Cerebellar cortex (tissue), 1 donor: ENCODE data around the gene HDGFL1.

Experiments used
- DNase-seq: peaks from one replicate; pipeline ENCODE4 v3.0.0-alpha.2; 2015; ENCODE audit warnings: low spot score

Gene HDGFL1

DNA sequence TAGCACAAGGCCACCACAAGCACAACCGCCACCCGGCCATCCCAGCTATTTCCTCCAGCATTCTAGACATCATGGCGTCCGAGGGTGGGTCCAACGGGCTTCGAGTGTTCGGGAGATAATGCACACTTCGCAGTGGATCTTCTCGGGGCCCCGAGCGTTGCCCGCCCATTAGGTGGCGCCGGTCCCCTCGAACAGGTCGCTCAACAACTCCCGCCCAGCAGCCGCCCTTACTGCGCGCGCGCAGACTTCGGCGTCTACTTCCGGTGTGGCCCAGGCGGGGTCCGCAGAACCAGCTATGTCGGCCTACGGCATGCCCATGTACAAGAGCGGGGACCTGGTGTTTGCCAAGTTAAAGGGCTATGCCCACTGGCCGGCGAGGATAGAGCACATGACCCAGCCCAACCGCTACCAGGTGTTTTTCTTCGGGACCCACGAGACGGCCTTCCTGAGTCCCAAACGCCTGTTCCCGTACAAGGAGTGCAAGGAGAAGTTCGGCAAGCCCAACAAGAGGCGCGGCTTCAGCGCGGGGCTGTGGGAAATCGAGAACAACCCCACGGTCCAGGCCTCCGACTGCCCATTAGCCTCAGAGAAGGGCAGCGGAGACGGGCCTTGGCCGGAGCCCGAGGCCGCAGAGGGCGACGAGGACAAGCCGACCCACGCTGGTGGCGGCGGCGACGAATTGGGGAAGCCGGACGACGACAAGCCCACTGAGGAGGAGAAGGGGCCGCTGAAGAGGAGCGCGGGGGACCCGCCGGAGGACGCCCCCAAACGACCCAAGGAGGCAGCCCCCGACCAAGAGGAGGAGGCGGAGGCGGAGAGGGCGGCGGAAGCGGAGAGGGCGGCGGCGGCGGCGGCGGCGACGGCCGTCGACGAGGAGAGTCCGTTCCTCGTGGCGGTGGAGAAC lies at the start of gene HDGFL1:
TSS of gene HDGFL1 (plus strand) at position 286 of the 904 bp plus-strand sequence. CDS start at position 296, 10 bp downstream.
- no peak for DNase-seq

DNA sequence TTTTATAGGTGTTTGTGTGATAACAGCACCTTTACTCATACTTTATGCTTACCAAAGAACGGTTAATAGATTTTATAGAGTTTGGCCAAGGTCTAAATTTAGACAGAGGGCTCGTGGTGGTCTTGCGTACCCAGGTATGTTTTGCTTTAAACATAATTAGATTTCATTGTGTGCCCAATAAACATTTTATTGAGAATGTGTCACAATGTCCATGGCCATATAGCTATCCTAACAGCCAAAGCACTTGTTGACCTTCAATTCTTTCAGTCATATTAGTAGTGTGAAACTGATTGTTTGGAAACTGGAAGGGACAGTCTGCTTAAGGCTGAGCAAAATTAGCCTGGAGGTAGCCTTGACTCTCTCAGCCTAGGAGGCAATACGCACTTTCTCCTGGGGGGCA lies 48.3 kb upstream of the HDGFL1 start:
- no peak for DNase-seq

DNA sequence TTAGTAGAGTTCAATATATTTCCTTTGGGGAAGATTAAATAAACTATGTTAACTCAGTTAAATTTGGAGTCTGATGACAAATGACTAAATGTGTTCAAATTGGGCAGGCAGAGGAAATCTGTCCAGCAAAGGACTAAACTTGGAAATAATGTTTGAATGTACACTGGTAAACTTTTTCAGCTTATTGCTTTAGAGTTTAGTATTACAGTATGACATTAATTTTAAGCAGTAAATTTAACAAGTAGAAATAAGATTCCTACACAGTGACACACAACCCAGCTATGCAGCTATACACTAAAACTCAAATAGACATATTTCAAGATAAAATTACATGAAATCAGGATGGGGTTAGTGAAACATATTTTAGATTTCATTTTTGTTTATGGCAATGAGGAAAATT lies 42.6 kb upstream of the HDGFL1 start:
- no peak for DNase-seq

DNA sequence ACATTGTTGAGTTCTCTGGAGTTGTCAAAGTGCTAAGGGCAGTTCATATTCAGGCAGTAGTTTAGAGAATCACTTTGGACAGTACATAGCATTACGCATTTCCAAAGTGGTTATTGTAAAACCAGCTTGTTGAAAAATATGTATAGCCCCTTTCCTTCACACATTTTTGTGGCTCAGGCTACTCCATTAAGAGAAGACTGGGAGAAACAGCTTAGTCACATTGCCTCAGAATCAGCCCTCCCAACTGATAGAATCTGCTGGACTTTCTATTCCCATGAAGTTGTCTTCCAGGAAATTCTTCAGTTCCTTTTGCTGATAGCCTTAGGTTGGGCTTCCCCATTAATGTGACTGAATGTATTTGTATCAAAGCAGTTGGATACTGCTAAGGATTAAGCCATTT lies 39.5 kb upstream of the HDGFL1 start:
- no peak for DNase-seq

DNA sequence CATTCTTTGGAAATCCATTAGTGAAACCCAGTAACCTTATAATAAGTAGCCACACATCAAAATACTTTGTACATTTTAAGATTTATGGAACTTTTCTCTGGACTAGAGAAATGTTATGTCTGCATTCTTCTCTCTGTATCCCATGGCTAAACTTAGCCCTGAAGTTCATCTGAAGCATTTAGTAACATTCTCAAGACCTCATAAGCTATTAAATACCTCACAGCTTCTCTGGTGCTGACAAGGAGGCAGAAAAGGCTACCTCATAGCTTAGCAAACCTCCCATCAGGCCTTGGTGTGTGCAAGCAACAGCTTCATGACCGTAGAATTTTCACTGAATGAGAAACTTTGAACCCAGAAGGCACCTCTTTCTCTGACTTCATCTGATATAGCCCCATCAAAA lies 38.9 kb upstream of the HDGFL1 start:
- DNase-seq, result no peak

DNA sequence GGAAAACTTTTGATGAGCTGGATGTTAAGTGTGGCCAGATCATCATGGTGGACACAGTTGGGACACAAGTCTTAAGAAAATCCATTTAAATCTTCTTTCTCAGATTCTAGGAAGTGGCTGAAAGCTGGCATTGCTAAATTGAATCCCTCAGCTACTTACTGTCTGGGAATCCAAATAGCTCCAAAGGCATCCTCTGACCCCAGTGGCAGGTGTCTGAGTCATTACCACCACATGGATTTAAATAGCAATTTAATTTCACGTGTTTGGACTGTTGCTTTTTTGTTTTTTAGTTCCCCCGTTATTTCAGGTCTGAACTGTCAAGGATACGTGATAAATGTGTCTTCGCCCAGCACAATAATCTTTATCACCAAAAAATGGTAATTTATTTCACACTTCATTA lies 33.2 kb upstream of the HDGFL1 start:
- DNase-seq, result no peak

DNA sequence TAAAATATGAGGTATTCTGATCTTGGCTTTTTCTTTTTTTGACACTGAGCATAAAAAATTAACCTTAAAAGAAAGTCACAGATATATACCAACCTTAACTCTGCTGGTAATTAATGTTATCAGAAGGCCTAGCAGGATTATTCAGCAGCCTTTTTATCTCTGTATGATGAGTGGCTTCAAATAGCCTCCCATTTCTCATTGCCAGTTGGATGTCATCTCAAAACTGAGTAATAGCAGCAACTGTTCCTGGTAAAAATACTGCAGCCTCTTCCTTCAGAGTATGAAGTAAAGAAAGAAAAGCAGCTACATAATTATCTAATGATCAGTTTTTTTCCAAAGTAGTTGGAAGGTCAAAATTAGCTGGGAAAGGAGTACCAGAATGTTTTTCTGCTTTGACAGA lies 24.9 kb upstream of the HDGFL1 start:
- no peak for DNase-seq

DNA sequence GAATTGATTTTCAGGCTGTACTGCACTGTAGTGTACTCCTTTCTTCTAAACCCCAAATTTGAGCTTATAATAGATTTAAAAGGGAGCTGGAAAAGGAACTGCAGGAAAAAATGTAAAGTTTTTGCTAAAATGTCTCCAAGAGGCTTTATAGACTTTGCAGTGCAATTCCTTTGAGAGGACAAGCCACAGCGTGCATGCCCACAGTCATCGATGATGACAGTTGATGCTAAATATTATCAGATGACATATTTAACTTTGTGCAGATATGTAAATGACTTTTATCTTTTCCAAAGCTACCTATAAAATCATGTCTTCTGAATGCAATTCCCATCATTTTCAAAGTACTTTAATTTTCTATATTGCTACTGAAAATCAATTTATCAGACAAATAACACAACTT lies 24.3 kb upstream of the HDGFL1 start:
- DNase-seq, result no peak

DNA sequence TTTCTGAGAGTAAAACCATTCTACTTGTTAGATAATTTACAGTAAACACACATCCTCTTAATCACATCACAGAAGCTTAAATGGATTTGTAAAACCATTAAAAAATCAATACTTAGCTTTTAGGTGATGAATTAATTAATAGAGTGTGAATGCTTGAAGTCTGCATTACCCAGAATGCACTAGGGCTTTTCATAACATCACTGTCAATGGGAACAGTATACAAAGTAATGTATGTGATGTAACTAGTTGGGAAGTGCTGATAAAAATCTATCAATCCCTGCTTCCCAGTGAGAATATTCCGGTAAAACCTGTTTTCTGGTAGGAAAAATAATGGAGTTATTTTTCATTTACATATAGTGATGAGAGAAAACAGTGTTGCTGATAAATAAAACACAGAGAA lies 23.1 kb upstream of the HDGFL1 start:
- DNase-seq, result no peak

DNA sequence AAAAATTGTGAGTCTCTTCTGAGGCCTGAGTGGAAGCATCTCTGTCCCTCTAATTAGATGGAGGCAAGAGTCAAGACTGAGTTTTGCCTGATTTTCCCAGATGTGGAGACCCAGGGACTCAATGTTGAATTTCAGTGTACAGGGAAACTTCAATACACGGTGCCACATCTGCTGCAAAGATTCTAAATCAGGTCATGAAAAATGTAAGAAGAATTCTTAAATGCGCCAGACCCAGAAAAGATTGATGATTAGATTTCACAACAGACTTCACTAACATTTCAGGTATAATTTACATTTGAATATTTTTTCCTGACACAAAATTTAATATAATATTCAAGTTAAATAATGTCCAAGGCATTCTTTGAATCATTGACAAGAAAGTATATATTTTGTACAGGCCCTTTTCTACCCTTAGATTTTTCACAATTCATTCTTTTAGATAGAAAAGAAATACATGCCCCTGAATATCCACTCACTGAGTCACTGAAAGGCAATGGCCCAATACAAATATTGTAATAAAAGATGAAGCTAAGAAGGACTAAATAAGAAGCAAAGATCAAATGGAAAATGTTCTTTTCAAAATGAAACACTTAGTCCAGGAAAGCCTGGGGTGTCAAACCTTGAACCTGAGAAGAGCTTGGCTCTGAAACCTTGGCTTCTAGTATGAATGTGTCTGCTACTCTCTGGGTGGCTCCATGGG lies 18.2 kb upstream of the HDGFL1 start:
- no peak for DNase-seq

DNA sequence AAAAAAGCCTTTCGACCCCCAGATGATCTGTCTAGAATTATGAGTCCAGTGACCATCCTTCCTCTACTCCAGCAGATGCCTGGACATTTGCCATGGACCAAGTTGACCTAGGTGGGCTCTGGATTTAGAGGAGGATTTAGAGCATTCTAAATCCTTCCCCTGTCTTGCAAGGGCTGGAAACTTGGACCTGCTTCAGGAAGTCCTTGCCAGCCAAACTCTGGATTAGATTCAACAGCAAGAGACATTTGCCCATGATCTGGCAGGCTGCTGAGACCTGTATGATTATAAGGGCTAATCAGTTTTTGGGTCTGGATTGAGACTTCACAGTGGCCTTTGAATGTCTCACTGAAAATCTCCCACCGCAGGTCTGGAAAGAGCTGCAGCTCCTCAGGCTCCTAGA lies 13.1 kb upstream of the HDGFL1 start:
- no peak for DNase-seq

DNA sequence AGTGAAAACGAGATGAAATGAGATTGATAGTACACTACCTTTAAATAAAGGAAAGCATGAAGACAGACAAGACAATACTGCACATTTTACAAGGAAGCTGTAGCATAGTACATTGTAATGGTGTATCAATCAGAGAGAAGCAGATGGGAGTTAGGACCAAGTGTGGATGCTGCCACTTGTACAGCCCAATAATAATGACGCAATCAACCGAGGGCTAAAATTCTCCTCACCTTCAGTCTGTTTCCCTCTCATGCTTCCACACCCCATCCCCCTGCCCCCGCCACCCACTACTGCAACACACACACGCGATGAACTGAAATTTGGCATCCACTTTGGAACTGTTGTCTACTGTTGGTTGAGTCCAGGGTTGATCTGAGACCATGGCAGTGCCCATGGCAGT lies 12.4 kb upstream of the HDGFL1 start:
- DNase-seq, result no peak

DNA sequence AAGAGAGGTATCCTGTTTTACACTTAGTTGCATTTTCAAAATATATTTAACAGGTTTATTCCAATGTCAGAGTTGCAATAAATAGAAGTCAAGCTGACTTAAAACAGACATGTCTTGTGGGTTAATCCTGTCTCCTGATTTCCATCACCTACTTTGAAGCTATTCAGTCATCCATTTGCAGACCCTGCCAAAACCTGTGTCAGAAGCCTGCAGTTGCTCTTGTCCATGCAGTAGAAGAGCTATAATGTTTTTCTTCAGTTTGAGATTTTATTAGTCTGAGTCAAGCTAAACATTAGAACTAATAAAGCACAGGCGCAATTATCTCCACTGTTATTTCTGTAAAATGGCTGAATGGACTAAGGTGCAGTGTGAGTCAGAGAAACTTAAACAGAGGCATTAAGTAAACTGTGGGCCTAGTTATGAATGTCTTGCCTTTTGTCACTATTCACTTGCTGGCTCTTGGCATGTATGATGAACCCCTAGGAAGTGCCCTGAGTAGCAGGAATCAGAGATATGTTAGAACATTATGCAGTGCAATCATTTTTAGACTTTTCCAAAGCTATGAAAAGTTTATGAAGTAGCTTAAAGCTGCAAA lies 11.0 kb upstream of the HDGFL1 start:
- no peak for DNase-seq

DNA sequence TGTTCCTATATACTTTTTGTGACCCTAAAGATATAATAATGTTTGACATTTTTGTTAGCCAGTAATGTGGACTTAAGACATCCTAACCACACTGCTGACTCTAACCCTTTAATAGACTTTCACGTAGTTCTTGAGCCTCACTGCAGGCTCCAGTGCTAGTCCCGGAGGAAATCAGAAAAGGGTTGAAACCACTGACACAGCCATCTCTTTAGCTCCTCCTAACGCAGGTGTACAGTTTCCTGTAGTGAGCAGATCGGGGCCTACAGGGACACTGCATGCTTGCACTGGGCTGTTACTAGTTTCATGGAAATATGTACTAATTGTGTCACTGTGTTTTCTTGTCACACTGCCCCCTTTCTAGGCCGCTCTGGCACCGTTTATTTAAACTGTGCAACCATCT lies 512 bp upstream of the HDGFL1 start:
- DNase-seq, result no peak

DNA sequence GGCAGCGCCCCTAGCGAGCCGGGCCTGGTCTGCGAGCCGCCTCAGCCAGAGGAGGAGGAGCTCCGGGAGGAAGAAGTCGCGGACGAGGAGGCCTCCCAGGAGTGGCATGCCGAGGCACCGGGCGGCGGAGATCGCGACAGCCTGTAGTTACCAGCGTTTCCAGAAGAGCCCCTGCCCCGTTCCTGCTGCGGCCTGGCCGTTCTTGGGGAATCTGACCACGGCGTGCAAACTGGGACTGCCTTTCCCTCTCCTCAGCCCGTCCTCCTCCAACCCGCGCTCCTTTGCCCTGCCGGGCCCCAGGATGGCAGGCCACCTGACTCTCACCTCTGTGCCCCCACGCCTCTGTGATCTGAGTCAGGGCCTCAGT lies 802 bp downstream of the HDGFL1 start:
- DNase-seq, result no peak

DNA sequence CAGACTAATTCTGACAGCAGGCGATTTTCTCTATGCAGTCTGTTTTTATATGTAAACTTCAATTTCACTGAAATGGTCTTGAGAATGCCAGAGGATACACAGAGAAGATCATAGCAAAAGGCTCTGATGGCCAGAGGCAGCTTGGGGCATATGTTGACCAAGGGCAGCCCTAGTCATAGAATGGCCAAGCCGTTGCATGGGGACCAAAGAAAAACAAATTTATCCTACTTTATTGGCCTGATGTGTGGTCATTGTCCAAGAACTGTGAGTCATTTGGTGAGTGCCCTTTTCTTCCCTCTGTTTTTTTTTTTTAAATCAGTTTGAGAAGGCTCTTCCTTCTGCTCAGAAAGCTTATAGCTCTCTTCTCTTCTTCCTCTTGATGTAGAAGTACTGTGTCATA lies 5.8 kb downstream of the HDGFL1 start:
- DNase-seq, result no peak

DNA sequence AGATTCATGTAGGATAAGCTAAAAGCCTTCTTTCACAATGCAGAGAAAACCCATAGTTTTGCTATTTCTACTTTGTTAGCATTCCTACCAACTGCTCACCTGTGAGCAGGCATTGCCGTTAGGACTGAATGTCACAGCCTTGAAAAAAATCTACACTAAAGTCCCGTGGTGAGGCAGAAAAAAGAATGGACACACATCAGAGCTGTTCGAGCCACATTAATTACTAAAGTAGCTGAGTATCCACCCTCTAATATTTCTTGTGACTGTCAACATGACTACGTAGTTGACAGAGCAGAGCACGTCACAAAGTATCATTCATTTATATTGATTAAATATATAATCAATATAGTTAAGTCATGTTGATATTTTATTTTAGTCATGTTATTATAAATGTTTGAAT lies 10.1 kb downstream of the HDGFL1 start:
- DNase-seq, result no peak

DNA sequence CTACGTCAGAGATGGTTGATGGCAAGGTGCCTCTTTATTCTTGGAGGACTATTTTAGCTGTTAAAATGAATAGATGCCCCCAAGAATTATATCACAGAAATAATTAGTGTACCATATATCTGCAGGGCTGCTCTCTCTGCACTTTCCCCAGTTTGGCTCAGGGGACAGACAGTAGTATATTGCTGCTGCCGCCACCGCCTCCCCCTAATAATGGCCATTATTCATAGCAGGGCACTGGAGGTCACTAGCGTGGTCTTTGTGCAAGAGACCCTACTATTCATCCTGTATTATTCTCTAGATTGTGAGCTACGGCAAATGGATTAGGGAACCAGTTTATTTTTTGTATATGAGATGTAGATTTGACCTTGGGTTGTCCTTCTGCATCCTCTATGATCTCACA lies 11.0 kb downstream of the HDGFL1 start:
- DNase-seq, result no peak

DNA sequence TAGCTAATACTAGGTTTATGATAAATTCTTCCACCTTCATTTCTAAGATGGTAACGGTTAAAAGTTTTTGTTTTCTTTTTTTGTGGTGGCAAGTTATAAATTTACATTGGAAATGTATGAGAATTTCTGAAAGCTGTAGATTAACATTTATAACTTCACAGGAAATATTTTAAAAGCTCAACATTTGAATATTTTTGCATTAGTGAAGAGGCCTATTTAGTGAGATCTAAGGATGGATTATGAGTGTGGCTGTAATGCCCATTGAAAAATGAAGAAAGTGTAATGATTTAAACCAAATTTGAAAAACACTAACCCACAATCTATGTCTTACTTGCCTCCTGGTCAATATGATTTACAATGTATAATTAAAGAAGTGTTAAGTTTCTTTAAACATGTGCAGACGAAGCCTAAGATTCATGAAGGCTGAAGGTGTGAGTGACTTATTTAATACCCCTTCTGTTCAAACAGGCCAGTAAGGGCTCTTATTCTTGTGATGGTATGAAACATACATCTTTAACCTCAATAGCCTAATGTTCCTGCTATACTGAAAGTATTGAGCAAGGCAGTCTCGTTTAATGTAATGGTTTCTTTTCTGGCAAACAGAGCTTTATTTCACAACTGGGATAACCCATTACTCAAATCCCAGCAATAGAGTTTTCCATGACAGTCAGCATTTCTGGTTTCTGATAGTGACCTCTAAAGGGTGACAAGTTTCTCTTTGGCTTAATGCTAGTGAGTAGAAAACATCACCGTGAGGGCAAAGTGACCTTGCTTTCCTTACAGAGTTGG lies 13.2 kb downstream of the HDGFL1 start:
- DNase-seq, result no peak

DNA sequence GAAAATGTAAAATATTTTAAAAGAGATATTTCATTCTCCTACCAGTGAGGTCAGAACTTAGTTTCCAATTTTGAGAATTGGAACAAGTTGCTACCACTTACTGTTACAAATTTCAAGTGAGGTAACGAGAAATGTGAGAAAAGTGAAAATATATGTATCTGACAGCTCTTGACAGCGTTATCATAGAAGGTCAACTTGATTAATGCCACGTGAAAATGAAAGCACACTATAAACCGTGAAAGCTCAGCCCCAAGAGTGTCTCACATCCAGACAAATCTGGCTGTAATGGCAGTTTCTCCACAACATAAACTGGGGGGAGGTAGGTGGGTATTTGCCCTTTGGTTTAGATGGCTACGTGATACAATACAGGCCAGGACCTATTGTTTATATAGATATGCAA lies 13.9 kb downstream of the HDGFL1 start:
- no peak for DNase-seq

DNA sequence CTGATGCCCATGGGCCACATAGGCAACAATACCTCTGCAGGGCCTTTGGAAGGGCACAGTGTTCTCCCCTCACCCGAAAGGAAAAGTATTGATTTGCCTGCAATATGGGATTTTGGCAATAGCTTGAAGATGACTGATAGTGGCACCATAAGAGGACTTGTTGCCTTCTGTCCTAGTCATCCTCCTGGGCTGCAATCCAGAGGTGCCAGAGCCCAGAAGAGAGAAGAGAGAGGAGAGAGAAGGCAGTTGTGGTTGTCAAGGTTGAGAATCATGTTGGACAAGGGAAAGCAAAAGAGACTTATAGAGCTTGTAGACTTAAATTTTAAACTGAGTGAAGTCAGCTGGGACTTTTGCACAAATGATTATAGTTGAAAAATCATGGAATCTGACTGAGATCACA lies 14.6 kb downstream of the HDGFL1 start:
- DNase-seq, result no peak

DNA sequence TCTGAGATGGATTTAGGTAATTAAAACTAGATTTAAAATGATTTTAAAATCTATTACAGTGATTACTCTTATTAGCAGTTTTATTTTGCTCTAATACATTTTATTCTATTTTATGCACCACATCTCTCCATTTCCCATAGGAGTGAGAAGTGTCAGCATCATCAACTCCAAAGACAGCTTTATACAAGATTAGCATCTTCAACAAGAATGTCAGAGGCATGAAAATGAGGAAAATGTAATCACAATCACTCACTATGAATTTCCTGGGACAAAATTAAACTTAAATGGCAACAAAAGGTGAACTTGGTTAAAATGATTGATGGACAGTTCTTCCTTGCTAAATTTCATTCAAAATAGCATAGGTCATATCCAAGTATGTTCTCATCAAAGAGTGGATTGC lies 19.8 kb downstream of the HDGFL1 start:
- DNase-seq, result no peak
